ENCODE measurements around the gene CYP21A2.

DNA sequence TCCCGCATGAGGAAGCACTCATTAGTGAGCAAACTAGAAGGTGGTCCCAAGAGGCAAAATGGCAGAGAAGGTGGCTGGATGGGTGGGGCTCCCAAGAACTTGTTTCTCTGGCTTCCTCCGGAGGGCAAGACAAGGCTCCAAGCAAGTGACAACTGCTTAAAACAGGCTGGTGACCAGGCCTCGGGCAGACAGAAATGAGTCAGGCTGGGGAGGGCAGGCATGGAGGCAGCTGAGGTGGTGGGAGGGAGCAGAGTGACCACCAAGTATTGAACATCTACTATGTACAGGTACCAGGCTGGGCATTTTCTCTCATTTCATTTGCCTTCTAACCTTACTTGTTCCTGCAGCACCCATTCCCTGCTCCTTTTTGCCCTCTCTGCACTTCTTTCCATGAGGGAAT lies 37.6 kb downstream of the CYP21A2 start:
- TF ChIP-seq, protein P1, sequence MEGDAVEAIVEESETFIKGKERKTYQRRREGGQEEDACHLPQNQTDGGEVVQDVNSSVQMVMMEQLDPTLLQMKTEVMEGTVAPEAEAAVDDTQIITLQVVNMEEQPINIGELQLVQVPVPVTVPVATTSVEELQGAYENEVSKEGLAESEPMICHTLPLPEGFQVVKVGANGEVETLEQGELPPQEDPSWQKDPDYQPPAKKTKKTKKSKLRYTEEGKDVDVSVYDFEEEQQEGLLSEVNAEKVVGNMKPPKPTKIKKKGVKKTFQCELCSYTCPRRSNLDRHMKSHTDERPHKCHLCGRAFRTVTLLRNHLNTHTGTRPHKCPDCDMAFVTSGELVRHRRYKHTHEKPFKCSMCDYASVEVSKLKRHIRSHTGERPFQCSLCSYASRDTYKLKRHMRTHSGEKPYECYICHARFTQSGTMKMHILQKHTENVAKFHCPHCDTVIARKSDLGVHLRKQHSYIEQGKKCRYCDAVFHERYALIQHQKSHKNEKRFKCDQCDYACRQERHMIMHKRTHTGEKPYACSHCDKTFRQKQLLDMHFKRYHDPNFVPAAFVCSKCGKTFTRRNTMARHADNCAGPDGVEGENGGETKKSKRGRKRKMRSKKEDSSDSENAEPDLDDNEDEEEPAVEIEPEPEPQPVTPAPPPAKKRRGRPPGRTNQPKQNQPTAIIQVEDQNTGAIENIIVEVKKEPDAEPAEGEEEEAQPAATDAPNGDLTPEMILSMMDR (IDR thresholded peaks at IDR 0.05; ENCODE audit: low read depth, low read length, missing input control), result no peak
- TF ChIP-seq YY1 (IDR thresholded peaks at IDR 0.05) (no peak), JUND (IDR thresholded peaks at IDR 0.05) (no peak), GABPA (IDR thresholded peaks at IDR 0.05 in 1 of 2, conservative IDR thresholded peaks at IDR 0.05 in 1 of 2) (no peak), RXRA (IDR thresholded peaks at IDR 0.05) (no peak), TAF1 (conservative IDR thresholded peaks at IDR 0.05) (no peak), FOXA1 (IDR thresholded peaks at IDR 0.05) (no peak), RAD21 (IDR thresholded peaks at IDR 0.05) (no peak), HNF4A (conservative IDR thresholded peaks at IDR 0.05) (no peak), EGR1 (IDR thresholded peaks at IDR 0.05; ENCODE audit: low read depth in 2 of 2) (no peak)
- TF ChIP-seq, protein P2, sequence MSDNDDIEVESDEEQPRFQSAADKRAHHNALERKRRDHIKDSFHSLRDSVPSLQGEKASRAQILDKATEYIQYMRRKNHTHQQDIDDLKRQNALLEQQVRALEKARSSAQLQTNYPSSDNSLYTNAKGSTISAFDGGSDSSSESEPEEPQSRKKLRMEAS (IDR thresholded peaks at IDR 0.05), result no peak
- TF ChIP-seq, protein P3, sequence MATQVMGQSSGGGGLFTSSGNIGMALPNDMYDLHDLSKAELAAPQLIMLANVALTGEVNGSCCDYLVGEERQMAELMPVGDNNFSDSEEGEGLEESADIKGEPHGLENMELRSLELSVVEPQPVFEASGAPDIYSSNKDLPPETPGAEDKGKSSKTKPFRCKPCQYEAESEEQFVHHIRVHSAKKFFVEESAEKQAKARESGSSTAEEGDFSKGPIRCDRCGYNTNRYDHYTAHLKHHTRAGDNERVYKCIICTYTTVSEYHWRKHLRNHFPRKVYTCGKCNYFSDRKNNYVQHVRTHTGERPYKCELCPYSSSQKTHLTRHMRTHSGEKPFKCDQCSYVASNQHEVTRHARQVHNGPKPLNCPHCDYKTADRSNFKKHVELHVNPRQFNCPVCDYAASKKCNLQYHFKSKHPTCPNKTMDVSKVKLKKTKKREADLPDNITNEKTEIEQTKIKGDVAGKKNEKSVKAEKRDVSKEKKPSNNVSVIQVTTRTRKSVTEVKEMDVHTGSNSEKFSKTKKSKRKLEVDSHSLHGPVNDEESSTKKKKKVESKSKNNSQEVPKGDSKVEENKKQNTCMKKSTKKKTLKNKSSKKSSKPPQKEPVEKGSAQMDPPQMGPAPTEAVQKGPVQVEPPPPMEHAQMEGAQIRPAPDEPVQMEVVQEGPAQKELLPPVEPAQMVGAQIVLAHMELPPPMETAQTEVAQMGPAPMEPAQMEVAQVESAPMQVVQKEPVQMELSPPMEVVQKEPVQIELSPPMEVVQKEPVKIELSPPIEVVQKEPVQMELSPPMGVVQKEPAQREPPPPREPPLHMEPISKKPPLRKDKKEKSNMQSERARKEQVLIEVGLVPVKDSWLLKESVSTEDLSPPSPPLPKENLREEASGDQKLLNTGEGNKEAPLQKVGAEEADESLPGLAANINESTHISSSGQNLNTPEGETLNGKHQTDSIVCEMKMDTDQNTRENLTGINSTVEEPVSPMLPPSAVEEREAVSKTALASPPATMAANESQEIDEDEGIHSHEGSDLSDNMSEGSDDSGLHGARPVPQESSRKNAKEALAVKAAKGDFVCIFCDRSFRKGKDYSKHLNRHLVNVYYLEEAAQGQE (IDR thresholded peaks at IDR 0.05), result no peak
- TF ChIP-seq, protein P4, sequence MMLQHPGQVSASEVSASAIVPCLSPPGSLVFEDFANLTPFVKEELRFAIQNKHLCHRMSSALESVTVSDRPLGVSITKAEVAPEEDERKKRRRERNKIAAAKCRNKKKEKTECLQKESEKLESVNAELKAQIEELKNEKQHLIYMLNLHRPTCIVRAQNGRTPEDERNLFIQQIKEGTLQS (IDR thresholded peaks at IDR 0.05), result no peak

Measured in liver (tissue), 3 donors.